Esophagus mucosa (tissue), 1 donor: ENCODE results near the gene LCP2. TPM values are rescaled to one million over a fixed set of nuclear protein-coding genes. Genes with fewer than 3 reads are reported as not detected.
"Not testable (repeated sequence)": the region's sequence is repeated elsewhere in the genome, so short reads cannot be mapped to it uniquely, and the experiment has no call there.

Experiments
- ATAC-seq: fragments of 200-7000 bp; cut with Tn5 transposase; one replicate; pipeline ENCODE4 v1.9.1; 2020
- total RNA-seq: library from RNA; stranded (reverse); gene quantifications from one replicate; pipeline ENCODE4 v1.2.4, GENCODE V29; 2023
- donor health status: DM: yes; HTN: yes; CAD: no.

The LCP2 gene
- total RNA-seq, 1 donor from 2014 or later, result 3.0 TPM

DNA sequence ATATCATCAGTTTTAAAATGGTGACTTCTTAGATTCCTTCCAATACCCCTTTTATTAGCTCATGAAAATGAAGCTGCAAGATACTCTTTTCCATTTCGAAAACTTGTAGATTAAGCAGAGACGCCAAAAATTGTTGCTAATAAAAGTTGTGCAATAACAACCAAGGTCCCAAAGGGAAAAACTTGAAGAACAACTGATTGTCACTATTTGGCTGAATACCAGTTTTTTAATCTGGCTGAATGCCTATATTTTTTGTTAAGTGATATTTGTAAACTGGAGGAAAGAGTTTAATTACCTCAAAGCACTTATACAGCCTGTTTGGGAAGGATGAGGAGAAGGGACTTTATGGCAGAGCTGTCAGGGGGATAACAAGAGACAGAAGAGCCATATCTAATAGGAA lies 50.2 kb downstream of the LCP2 start:
- no peak for ATAC-seq

DNA sequence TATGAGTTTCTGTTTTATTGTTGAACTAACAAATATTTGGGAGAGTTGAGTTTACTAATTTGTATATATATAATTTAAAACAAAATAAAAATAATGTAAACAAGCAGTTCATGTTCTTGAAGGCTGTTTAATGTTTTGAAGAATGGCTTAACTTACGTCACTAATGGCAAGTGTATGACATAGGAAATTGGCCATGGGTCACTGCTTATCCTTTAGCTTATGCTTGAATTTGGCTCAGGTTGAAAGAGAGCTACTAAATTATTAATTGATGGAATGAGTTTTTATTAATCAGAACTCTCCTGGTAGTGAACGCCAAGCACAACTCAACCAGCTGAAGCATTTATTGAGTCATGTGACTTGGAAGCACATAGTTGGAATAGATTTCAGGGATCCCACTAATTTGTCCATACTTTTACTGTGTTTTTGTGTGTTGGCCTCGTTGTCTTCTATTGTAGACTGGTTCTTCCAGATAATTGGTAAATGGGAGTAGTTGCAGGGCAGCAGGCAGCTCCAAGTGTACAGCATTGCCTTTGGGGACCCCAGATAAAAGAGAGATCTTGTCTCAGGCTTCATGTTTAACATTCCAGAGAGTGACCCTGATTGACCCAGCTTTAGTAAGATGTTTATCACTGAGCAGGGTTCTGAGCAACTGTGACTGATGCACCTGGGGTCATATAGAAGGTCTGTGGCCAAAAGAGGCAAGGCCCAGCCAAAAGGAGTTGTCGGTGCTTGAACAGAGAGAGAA lies 51.3 kb downstream of the LCP2 start:
- no peak for ATAC-seq

DNA sequence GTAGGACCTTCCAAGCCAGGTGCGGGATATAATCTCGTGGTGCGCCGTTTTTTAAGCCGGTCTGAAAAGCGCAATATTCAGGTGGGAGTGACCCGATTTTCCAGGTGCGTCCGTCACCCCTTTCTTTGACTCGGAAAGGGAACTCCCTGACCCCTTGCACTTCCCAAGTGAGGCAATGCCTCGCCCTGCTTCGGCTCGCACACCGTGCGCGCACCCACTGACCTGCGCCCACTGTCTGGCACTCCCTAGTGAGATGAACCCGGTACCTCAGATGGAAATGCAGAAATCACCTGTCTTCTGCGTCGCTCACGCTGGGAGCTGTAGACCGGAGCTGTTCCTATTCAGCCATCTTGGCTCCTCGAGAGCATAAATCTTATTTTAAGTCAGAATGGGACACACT lies 52.1 kb downstream of the LCP2 start:
- ATAC-seq, result not testable (repeated sequence)

DNA sequence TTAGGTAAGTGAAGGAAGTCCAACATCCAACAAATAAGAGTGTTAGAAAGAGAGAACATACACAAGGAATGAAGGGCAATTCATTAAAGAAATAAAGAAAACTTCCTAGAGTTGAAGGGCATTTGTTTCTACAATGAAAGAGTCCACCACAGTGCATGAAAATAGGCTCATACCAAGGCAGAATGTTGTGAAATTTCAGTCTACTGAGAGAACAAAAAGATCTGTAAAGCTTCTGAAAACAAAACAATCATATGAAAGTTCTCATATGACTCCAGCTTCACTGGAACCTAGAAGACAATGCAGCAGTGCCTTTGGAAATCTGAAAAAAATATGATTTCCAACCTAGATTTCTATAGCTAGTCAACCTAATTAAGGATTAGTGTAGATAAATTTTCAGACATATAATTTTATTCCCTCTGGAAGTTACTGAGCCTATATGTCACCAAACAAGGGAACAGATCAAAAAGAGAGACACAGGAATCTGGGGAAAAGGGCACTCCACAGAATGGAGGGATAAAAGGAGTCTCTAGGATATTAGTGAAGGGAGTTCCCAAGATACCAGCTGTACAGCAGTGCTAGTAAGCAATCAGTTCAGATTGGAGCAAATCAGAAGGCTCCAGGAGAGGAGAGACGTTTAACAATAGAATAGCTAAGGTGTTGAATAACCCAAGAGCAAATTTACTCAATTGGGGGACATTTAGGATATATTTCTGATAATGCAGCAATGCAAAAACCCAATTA lies 59.0 kb downstream of the LCP2 start:
- ATAC-seq, result no peak

DNA sequence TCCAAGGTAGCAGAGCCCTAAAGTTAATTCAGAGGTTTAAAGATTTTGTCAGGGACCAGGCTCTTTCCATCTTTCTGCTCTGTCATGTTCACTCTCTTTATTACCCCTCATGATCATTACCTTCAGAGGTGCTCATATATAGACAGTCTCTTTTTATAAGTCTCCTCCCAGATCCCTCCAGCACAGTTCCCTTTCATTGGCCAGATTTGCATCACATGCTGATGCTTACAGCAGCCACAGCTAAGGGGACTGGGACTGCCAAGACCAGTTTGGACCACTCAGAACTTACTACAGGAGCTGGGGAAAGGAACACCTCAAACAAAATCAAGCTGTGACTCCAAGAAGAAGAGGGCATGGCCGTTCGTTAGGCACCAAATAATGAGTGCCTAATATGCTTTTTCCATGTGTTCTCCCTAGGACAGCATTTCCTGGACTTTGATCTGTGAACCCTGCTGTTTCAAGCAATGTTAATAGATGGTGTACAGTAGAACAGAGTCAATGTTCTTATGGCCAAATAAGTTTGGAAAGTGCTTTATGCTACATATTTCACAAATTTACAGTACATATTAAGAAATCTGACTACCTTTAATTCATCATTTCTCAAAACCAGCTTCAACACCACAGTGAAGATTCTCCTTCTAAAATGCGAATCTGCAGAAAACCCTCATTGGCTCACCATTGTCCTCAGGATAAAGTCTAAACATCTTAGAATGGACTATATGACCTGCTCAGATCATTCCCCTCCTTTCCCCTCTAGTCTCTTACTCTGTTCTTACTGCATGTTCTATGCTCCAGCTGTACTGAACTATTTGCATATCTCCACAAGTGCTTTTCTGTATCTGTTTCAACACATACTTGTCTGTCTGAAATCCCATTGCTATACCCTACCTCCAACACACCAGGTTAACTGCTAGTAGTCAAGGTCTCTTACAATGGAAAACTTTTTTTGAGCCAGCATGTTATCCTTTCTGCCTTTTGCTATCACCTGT lies 61.4 kb downstream of the LCP2 start:
- ATAC-seq, result no peak

DNA sequence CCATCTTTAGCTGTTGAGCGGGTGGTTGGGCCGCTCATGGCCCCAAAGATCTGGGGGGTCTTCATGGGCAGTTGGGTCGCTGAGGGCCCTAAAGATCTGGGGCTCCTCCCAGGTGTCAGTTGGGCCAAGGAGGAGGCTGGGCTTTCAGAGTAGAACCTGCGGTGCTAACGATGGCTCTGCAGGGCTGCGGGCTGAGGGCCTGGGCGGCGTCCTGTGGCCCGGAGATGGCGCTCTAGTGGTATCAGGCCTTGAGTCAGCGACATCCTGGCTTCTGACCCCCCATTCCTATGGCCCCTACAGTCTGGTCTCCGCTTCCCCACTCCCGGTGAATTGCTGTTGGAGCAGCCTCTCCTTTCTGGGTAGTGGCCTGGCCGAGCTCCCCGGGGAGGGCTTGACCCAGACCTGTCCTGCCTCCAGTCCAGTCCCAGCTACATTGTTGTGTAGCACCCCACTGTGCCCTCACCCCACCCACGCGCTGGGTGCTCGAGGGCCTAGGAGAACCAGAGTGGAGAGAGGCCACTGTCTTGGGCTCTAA lies 64.2 kb downstream of the LCP2 start:
- ATAC-seq, result no peak

DNA sequence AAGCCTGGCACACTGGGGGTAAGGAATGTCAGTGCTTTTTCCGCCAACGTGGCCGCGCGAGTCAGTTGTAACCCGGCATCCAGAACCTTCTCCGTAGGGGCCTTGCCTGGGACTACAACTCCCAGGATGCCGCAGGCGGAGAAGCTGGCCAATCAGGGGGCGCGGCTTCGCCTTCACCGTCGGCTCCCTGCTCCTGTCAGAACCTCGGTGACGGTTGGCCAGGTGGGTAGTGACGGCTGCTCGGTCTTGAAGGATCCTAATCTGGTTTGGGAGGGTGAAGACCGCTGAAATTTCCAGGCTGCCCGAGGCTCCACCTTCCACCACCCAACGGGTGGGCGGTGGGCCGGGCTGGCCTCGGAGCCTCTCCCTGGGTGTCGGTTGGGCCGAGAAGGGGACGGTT lies 64.8 kb downstream of the LCP2 start, which contains the start of gene C5orf58:
Gene C5orf58 (plus strand): TSS at position 200 of the 400 bp plus-strand sequence. CDS start 1,992 bp downstream, outside the sequence.
- no peak for ATAC-seq

DNA sequence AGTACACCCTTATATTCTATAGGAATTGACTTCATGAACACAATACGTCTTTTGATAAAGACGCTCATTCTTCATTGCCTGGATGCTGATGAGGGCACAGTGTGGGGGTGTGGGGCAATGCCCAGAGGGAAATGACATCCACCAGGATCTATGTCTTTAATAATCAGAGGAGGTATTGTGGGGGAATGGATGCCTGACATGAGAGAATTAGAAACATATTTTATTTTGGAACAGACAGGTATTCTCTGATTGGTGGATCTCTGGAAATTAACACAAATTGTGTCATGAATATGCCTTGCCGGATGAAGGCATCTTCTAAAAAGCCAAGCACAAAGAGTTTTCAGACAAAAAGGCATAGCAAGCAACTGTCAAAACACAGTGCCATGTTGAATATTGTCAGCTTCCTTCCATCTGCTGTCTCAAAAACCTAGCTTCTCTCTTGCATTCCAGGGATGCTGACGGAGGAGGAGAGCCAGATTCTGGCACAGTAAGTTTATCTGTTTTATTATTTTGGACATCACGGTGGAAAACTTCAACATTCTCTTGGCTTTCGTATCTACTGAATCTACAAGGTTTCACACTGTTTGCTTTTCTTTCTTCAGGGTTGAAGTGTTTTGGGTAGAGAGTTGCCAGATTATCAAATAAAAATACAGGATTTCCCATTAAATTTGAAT lies 68.7 kb downstream of the LCP2 start:
- no peak for ATAC-seq

DNA sequence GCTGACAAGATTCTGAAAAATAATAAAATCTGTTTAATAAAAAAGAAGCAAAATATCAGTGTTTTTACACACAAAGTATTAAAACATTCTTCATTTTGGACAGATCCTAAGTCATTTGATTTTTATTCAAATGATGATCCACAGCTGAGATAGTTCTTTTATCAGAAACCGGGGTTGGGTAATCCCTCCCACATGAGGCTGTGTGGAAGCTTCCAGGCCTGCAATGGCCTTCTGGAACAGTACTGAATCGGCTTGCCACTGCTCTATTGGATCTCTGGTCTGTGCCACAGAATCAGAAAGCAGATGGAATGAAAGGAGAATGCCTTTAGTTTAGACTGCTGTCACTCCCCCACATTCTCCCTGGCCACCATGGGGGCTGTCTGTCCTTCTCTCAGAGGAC lies 70.9 kb downstream of the LCP2 start:
- ATAC-seq, result no peak

DNA sequence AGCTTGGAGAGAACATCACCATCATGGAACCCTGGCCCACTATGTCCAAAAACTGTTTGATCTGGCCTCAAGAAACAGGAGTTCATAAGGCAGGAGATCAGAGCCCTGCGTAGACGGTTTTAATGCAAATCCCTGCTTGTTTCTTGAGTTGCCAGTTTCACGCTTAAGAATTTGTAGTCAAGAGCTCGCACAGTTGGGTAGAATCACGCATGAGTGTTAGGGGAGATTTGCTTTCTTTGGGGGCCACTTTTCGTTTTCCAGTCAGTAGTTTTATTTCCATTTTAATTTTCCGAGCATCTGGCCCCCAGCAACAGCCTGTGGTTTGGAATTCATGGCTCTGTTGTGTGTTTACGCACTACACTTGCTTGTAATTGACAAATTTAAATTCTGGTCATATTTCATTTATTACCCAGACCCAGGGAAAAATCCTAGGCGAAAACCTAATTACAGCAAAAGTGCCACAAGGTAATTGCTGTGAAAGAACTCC lies 71.4 kb downstream of the LCP2 start:
- no peak for ATAC-seq

DNA sequence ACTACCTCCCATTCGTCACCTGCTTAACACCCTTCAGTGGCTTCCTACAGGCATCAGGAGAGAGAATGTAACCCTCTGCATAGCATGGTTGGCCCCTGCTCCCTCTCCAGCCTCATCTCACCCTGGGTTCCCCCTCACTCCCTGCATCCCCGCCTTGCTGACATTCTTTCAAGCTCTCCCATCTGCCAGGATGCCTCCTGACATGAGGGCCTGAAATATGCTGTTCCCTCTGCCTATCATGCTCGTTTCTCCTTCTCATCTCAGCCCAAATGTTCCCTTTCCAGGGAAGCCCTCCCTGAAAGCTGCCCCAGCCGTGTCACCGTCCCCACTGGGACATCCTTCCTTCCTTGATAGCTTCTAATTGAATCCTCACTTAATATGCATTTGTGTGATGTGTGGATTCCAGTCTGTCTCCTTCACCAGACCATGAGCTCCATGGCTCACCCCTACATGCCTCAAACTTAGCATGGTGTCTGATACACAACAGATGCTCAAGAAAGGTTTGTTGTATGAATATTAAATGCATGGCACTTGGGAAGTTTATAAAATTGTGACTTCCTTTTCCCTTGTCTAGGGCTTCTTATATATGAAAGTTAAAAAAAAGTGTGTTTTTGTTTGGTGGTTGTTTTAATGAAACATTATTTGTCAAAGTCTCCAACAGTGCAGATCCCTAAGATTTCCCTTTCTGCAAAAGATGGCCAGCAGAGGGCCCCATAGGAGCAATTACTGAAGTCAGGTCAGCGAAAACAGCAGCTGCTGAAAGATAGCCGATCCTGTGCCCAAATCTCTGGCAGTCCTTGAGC lies 72.0 kb downstream of the LCP2 start:
- ATAC-seq, result peak; percentile 70

DNA sequence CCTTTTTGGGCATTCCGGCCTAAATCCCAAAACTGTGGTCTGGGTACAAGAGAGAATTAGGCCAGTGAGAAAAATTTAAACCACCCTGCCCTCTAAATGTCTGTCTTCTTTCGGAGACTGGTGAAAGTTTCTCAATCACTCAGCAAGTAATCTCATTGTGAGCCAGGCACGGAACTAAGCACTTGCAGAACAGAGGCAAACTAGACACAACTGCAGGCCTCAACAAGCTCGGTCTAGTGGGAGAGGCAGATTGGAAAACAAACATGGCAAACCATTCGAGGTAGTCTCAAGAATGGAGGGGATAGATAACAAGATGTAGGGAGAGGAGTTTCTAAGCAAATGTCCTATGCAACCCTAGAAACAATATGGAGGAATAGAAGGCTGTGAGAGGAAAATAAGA lies 73.7 kb downstream of the LCP2 start:
- ATAC-seq, result peak; percentile 29

DNA sequence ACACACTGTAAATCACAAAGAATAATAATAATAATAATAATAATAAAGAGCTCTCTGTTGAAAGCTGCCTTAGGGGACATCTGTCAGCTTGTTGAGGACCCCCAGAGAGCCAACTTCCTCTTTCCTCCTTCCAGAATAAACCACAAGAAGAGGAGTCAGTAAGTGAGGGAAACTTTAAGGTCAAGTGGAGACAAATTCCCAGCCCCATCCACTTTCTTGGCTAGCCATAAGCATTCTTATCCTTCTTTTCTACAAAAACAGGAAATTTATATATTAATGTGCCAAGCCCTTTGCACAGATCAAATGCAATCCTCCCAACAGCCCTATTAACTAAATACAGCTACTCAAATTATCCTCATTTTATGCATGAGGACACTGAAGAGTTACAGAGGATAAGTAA lies 74.2 kb downstream of the LCP2 start:
- ATAC-seq, result no peak

DNA sequence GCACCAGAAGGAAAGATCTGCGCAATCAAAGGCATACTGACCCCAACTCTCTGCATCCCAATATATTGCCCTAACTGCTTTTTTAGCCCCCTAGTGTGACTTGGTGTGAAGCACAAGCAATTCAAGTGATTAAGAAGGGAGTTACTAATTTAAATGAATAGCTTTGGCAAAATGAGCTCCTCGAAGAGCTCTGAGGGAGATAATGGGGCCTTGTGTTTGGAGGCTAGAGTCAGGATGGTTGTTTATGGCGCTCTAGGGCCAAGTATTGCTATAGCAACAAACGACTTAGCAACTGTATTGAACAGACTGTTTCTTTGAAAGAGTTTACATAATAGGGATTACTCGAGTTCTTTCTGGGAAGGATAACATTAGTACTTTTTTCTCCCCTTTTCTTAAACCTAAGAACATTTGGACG lies 76.2 kb downstream of the LCP2 start:
- ATAC-seq, result no peak

DNA sequence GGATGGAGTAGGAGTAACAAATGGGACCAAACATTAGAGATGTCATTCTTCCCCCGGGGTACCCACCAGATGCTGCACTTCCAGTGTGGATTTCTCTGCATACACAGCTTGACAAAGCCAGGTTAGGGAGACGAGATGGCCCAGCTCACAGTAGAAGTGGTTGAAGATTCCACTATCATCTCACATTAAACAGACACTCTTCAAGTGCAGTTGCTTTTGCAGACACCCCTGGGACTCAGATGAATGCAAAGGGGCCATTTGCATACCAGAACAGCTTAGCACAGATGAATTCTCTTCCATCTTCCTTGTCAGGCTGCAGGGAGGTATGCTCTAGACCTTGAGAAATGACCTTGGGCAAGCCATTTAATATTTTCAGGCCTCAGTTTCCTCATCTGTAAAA lies 77.4 kb downstream of the LCP2 start:
- no peak for ATAC-seq

DNA sequence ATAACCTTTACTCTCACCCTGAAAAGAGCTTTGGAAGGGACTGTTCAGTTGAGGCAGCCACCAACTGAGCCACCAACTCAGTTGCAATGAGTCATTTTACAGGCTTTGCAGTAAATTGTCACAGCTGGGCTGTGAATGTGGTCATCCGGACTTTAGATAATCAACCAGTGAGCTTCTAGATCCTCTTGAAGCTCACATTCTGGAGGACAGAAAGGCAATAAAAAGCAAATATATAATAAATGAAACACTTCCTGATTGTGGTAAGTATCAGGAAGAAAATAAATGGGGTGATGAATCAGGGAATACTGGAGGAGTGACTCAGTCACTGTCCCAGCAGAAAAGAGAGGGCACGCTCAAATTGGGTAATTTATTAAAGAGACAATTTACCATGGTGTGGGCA lies 78.0 kb downstream of the LCP2 start:
- ATAC-seq, result peak; percentile 56

DNA sequence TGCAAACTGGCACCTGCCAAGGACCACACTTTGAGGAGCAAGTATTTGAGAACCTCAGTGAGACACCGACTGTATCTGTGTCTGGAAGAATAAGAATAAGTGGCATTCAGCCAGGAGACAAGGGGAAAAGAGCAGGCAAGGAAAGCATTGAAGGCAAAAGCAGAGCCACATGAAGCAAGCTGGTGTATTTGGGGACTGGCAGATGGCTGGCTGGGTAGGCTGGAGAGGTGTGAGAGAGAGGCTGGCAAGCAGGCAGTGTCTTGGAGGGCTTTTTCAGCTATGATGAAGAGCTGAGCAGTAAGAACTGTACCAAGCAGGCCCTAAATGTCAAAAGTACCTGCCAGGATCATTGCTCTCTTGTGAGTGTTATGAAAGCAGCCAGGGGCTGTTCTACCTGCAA lies 78.9 kb downstream of the LCP2 start:
- no peak for ATAC-seq

DNA sequence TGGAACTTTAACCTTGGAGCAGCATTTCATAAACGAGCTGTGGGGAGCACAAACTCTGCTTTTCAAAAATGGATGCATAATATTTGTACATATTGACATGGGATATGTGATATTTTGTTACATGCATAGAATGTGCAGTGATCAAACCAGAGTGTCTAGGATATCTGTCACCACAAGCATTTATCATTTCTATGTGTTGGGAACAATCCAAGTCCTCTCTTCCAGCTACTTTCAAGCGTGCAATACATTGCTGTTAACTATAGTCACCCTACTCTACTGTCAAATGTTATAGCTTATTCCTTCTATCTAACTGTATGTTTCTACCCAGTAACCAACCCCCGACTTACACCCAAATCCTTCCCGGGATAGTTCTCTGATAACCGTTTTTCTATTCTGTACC lies 79.7 kb downstream of the LCP2 start:
- ATAC-seq, result no peak

DNA sequence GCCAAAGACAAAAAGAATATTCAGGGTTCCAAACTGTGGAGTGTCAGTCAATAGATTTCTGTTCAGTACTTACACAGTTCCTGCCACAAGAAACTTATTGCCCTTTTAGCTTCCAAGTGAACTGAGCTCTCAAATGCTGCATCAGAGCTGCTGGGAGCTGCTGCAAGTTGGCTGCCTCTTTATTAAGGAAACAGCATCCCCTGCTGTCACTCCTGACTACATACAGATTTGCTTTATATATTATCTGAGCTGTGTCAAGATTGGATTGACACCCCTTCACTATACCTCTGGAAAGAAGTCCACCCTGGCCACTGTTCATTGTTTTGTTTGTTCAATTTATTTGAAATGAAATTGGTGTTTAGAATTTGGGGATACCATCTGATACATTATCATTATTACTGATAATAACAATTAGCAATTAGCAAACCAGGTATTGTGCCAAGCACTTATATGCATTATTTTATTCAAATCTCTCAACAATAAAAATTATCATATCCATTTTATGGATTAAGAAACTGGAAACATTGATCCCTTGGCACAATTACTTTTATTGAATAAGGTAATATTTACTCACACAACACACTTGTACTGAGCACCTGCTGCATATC lies 81.2 kb downstream of the LCP2 start:
- ATAC-seq, result peak; percentile 42

DNA sequence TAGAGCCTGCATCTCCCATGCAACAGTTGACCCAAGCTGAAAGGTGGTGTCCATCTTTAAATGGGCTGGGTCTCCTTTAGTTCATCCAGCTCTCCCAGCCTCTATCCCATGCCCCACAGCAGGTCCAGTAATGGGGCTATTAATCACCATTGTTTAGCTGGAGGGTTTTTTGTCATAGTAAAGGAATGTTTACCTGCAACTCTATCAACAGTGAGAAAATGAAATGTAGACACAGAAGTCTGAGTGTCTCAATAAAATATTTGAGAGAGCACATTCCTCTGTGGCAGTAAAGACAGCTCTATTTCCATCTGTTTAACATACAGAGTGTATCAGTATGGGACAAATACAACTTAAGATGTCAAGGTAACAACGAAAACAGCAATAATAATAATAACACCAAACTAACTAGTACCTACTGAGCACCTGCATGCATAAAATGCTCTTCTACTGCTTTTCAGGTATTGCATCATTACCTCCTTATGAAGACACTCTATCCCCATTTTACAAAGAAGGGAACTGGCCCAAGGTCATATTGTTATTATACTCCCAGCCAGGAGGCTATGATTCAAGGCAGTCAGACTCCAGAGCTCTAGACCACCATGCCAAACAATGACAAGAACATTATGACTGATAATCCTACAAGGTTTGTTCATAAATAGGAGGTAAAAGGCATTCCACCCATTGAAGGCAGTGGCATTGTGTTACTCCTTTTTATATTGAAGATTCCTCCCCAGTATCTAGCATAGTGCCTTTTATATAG lies 85.8 kb downstream of the LCP2 start:
- ATAC-seq, result no peak
